HG03108 (cell line): ENCODE measurements around the gene CDH15.

Experiments
- ATAC-seq: cut with Tn5 transposase; IDR thresholded peaks from one replicate; pipeline ENCODE4 v1.9.1; 2021; ENCODE audit warnings: moderate library complexity; ENCODE audit not compliant: unreplicated experiment

The CDH15 gene

GRCh38 chr16:89198417-89199240, 27.1 kb downstream of the CDH15 start:
- no peak for ATAC-seq

GRCh38 chr16:89199241-89200123, 27.9 kb downstream of the CDH15 start:
- ATAC-seq, result no peak

GRCh38 chr16:89200124-89200849, 28.7 kb downstream of the CDH15 start, which contains the start of gene SLC22A31:
TSS of gene SLC22A31 (minus strand) at chr16:89200537. CDS start at chr16:89200501, 36 bp downstream.
- ATAC-seq, result no peak

GRCh38 chr16:89200850-89201411, 29.4 kb downstream of the CDH15 start:
- ATAC-seq, result no peak

GRCh38 chr16:89201439-89202377, 30.2 kb downstream of the CDH15 start:
- ATAC-seq, result no peak

- no peak for ATAC-seq
Measured at GRCh38 chr16:89202422-89203215, 31.1 kb downstream of the CDH15 start.

- ATAC-seq, result no peak
Measured at GRCh38 chr16:89207993-89208392, 36.4 kb downstream of the CDH15 start.

- ATAC-seq, result no peak
Measured at GRCh38 chr16:89209522-89210044, 38.0 kb downstream of the CDH15 start.

- ATAC-seq, result no peak
Measured at GRCh38 chr16:89210165-89210903, 38.8 kb downstream of the CDH15 start.

- ATAC-seq, result no peak
Measured at GRCh38 chr16:89210904-89211515, 39.5 kb downstream of the CDH15 start.

- no peak for ATAC-seq
Measured at GRCh38 chr16:89216315-89217137, 45.0 kb downstream of the CDH15 start.

- ATAC-seq, result no peak
Measured at GRCh38 chr16:89217138-89217387, 45.5 kb downstream of the CDH15 start.

GRCh38 chr16:89217388-89218191, 46.0 kb downstream of the CDH15 start, which contains the start of gene ZNF778:
TSS of gene ZNF778 (plus strand) at chr16:89217703. CDS start at chr16:89221128, 3,425 bp downstream.
- peak; percentile 72 for ATAC-seq

- ATAC-seq, result no peak
Measured at GRCh38 chr16:89219365-89219764, 47.8 kb downstream of the CDH15 start.

GRCh38 chr16:89221604-89222003, 50.1 kb downstream of the CDH15 start:
- ATAC-seq, result no peak

- no peak for ATAC-seq
Measured at GRCh38 chr16:89222931-89223330, 51.4 kb downstream of the CDH15 start.
